Measurements from ENCODE around the gene KRT81.
A peak's percentile ranks its signal among the peaks of the same experiment; 100 is the strongest.
"Not testable (repeated sequence)": the region's sequence is repeated elsewhere in the genome, so short reads cannot be mapped to it uniquely, and the experiment has no call there.

The KRT81 gene

DNA sequence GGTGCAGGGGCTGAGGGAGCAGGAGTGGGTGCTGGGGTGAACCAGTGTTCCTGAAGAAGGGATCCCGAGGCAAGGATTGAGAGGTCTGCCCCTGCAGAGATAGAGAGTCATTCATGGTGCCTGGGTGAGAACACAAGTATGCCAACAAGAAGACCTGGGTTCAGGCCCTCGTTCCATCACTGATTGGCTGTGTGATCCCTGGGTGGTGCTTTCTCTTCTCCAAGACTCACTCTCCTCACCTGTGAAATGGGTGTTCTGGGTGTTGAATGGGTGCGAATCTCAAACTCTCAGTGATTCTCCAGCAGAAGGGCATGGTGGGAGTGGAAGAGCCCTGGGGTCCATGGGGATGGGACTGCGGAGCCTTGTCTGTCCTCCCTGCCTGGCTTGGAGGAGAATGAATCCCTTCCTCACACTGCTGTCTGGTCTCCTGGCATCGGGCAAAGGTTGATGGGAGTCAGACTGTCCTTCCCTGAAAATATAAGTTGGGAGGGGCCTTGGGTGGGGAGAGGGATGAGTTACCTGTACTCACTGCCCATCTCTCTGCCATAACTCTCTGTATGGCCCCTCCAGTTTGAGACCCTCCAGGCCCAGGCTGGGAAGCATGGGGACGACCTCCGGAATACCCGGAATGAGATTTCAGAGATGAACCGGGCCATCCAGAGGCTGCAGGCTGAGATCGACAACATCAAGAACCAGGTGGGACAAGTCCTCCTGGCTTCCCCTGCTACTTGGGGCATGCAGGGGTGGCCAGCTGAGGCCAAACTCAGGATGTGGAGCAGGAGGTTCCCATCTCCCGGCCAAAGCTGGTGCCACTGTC, 48.7 kb downstream of the KRT81 start:
- no peak for TF ChIP-seq ZFX (IDR thresholded peaks at IDR 0.05)
- H3K27ac ChIP-seq, result peak overlapping the region; percentile 58

DNA sequence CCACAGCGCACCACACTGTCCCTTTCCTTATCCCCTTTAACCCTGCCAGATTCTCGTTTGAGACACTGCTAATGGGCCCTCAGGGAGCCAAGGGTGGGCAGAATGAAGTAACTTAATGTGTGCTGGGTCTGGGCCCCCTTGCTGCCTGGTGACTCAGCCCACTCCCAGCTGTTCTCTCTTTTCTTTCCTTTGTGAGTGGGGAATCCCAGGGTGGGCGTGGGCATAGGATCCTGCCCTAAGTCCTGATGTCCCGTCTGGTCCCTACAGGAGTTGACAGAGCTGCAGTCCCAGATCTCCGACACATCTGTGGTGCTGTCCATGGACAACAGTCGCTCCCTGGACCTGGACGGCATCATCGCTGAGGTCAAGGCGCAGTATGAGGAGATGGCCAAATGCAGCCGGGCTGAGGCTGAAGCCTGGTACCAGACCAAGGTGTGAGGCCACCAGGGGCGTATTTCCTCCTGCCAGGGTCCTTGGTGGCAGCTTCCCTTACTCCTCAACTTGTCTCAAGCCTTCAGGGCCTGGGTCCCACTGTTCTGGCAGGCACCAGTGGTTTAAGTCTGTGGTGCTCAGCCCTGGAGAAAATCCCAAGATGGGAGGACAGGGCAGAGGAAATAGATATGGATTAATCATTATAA, 50.0 kb downstream of the KRT81 start:
- TF ChIP-seq, protein P1, sequence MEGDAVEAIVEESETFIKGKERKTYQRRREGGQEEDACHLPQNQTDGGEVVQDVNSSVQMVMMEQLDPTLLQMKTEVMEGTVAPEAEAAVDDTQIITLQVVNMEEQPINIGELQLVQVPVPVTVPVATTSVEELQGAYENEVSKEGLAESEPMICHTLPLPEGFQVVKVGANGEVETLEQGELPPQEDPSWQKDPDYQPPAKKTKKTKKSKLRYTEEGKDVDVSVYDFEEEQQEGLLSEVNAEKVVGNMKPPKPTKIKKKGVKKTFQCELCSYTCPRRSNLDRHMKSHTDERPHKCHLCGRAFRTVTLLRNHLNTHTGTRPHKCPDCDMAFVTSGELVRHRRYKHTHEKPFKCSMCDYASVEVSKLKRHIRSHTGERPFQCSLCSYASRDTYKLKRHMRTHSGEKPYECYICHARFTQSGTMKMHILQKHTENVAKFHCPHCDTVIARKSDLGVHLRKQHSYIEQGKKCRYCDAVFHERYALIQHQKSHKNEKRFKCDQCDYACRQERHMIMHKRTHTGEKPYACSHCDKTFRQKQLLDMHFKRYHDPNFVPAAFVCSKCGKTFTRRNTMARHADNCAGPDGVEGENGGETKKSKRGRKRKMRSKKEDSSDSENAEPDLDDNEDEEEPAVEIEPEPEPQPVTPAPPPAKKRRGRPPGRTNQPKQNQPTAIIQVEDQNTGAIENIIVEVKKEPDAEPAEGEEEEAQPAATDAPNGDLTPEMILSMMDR (conservative IDR thresholded peaks at IDR 0.05), result no peak
- no peak for TF ChIP-seq ZFX (IDR thresholded peaks at IDR 0.05)
- no peak overlapping the region for H3K27ac ChIP-seq

DNA sequence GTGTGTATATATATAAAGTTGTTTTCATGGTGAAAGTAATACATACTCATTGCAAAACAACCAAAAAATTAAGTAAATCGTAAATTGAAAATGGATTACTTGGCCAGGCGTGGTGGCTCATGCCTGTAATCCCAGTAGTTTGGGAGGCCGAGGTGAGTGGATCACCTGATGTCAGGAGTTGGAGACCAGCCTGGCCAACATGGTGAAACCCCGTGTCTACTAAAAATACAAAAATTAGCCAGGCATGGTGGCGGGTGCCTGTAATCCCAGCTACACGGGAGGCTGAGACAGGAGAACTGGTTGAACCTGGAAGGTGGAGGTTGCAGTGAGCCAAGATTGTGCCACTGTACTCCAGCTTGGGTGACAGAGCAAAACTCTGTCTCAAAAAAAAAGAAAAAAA, 51.1 kb downstream of the KRT81 start:
- not testable (repeated sequence) for H3K27ac ChIP-seq

DNA sequence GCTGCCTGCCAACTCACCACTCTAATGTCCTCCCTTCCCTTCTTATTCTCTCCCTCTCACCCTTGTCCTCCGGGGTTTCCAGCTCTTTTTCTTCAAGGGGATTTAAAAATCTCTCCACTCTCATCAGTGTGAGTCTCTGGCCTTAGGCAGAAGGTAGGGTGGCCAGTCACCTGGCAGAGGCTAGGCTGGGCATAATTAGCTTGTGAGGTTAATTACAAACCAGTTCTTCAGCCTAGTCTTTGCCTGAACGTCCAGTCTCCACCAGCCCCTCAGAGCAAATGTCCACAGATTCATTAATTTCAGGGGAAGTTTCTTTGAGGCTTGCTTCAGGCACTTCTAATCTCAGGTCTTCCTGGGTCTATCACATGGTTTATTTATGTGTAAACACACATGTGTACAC, 51.6 kb downstream of the KRT81 start:
- TF ChIP-seq, protein P1 (conservative IDR thresholded peaks at IDR 0.05), result no peak
- no peak for TF ChIP-seq ZFX (IDR thresholded peaks at IDR 0.05)
- no peak overlapping the region for H3K27ac ChIP-seq

DNA sequence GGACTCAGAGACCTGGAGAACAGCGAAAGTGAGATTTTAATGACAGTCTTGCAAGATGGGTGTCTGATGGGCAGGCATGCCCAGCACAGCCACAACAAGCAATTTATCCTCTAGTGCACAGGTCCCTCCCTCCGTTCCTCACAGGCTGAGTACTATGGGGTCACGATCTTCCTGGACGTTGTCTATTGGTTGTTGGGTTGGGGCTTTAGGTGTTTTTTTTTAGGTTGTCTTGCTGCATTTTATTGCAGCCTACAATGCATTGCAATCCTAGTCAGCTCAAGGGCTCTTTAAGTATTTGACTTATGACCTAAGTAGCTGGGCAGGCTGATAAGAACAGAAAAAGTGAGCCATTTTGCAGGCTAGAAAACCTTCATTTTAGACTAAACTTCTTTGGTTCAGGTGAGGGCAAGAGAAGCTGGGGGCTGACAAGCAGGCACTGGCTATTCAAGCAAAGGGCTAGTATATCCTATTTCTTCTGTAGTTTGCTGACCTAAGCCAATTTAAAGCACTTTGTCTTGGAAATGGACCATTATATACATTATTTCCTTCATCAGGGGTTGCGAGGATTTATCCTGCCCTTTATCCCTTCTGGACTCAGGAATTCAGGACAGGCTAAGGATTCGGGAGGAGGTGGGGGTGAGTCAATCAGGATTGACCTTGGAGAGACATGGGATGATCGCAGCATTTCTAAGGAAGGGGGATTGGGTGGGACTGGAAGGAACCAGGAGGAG, 52.3 kb downstream of the KRT81 start:
- H3K27ac ChIP-seq, result no peak overlapping the region
- no peak for TF ChIP-seq ZFX (IDR thresholded peaks at IDR 0.05)
- TF ChIP-seq, protein P1 (conservative IDR thresholded peaks at IDR 0.05), result no peak

DNA sequence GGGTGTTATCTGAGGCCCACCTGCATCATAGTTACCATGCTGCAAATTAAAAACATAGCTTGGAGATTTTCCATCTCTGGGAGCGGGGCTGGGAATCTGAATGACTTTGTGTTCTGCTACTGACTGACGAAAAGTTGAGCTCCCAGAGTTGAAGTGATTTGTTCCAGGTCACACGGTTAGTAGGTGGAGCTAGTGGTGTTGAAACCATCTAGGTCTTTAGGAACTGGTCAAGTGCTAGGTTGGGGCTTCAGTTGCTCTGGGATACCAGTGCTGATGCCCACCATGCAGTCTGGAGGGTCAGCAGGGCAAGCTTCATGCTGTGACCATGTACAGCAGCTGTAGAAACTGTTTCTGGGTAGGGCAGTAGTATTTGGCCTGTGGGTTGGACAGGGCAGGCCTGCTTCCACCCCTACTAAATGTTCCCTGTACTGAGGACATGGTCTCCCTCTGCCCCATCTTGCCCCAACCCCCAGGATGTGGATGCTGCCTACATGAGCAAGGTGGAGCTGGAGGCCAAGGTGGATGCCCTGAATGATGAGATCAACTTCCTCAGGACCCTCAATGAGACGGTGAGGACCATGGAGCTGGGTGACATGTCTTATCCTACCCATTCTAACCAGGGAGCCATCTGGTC, 53.0 kb downstream of the KRT81 start:
- TF ChIP-seq, protein P1 (conservative IDR thresholded peaks at IDR 0.05), result no peak
- no peak for TF ChIP-seq ZFX (IDR thresholded peaks at IDR 0.05)
- no peak overlapping the region for H3K27ac ChIP-seq

DNA sequence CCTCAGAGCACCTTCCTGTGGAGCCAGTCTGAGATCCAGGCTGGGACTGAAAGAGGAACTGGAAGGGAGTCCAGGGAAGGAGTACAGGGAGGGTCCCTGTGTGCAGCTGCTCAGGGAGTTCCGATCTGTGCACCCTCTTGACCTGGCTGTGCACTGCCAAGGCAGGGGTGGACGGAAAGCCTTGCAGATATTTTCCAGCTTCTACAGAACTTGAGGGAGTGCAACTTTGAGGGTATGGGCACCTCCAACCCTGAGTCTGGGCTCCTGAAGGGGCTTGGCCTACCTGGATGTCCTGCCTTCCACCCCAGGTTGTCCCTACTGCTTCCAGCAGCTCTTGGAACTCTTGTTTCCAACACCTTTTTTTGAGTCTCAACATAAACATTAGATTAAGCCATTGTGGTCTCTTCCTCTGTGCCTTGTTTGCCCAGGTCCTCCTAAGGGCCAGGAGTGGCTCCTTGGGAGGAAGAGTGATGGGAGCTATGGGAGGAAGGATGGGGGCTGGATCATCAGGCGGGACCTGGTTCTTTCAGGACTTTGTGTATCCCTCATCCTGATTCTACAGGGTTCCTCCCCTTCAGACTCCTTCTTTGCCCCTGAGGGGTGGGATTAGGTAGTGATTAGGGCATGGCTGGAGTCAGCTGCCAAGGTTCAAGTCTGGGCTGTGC, 54.8 kb downstream of the KRT81 start:
- H3K27ac ChIP-seq, result no peak overlapping the region
- TF ChIP-seq, protein P1 (conservative IDR thresholded peaks at IDR 0.05), result no peak
- TF ChIP-seq ZFX (IDR thresholded peaks at IDR 0.05), result no peak

All from C4-2B (cell line).